ENCODE measurements around the gene TPRG1. TPM values are rescaled to one million over a fixed set of nuclear protein-coding genes. Genes with fewer than 3 reads are reported as not detected.

TPRG1 gene
- total RNA-seq, 1 donor from 2014 or later, result 29.7 TPM

GRCh38 chr3:189355115-189355480 is 183.3 kb downstream of the TPRG1 start:
- intact Hi-C loops (cut with micrococcal nuclease), result loop anchor here (1.0 to 5.0 kb wide), 2 partner anchors 31 to 58 kb away; no protein-coding TSS in a partner anchor
- Mint-ChIP-seq H3K4me3 (no peak overlapping the region), H3K27ac (peak overlapping the region; percentile 85), H3K4me1 (peaks cover 26% of the 10 kb centered on the region), H3K9me3 (peaks cover 8% of the 10 kb centered on the region), H3K27me3 (no peaks in the 10 kb centered on the region), H3K36me3 (ENCODE audit: low read depth) (peaks cover 8% of the 10 kb centered on the region)
- DNase-seq, result no peak

- Mint-ChIP-seq H3K27me3 (no peaks in the 10 kb centered on the region), H3K4me3 (peak overlapping the region; percentile 65), H3K27ac (peak overlapping the region; percentile 85), H3K4me1 (peaks cover 26% of the 10 kb centered on the region), H3K9me3 (peaks cover 8% of the 10 kb centered on the region), H3K36me3 (ENCODE audit: low read depth) (peaks cover 8% of the 10 kb centered on the region)
- intact Hi-C loops (cut with micrococcal nuclease), result loop anchor here (1.0 to 5.0 kb wide), 2 partner anchors 31 to 58 kb away; no protein-coding TSS in a partner anchor
- DNase-seq, result peak; percentile 81
Measured at GRCh38 chr3:189355481-189356201, 183.9 kb downstream of the TPRG1 start.

- Mint-ChIP-seq H3K27ac (no peak overlapping the region), H3K4me1 (peaks cover 23% of the 10 kb centered on the region), H3K4me3 (no peak overlapping the region), H3K36me3 (ENCODE audit: low read depth) (peaks cover 7% of the 10 kb centered on the region), H3K27me3 (no peaks in the 10 kb centered on the region), H3K9me3 (peaks cover 7% of the 10 kb centered on the region)
- DNase-seq, result no peak
- intact Hi-C loops (cut with micrococcal nuclease), result no loop called here
Measured at GRCh38 chr3:189360291-189360690, 188.5 kb downstream of the TPRG1 start.

GRCh38 chr3:189361103-189361835 is 189.5 kb downstream of the TPRG1 start:
- Mint-ChIP-seq H3K27me3 (no peaks in the 10 kb centered on the region), H3K9me3 (peaks cover 7% of the 10 kb centered on the region), H3K4me3 (no peak overlapping the region), H3K36me3 (ENCODE audit: low read depth) (peaks cover 5% of the 10 kb centered on the region), H3K4me1 (peaks cover 15% of the 10 kb centered on the region), H3K27ac (no peak overlapping the region)
- intact Hi-C loops (cut with micrococcal nuclease), result no loop called here
- no peak for DNase-seq

- intact Hi-C loops (cut with micrococcal nuclease), result no loop called here
- no peak for DNase-seq
- no peak overlapping the region for H3K4me3 Mint-ChIP-seq
- H3K27ac Mint-ChIP-seq, result no peak overlapping the region
- no peaks in the 10 kb centered on the region for H3K27me3 Mint-ChIP-seq
- peaks cover 3% of the 10 kb centered on the region for H3K9me3 Mint-ChIP-seq
- peaks cover 3% of the 10 kb centered on the region for H3K36me3 Mint-ChIP-seq (ENCODE audit: low read depth)
- peaks cover 22% of the 10 kb centered on the region for H3K4me1 Mint-ChIP-seq
Measured at GRCh38 chr3:189363590-189364255, 192.0 kb downstream of the TPRG1 start.

- Mint-ChIP-seq H3K27ac (no peak overlapping the region), H3K27me3 (no peaks in the 10 kb centered on the region)
- intact Hi-C loops (cut with micrococcal nuclease), result no loop called here
Measured at GRCh38 chr3:189365609-189366564, 194.1 kb downstream of the TPRG1 start.

GRCh38 chr3:189368384-189368783 is 196.6 kb downstream of the TPRG1 start:
- no peak overlapping the region for H3K4me3 Mint-ChIP-seq
- intact Hi-C loops (cut with micrococcal nuclease), result no loop called here
- H3K36me3 Mint-ChIP-seq (ENCODE audit: low read depth), result peaks cover 3% of the 10 kb centered on the region

More at GRCh38 chr3:189365609-189366564, 194.1 kb downstream of the TPRG1 start:
- DNase-seq, result no peak
- peaks cover 10% of the 10 kb centered on the region for H3K9me3 Mint-ChIP-seq
- no peak overlapping the region for H3K4me3 Mint-ChIP-seq
- H3K36me3 Mint-ChIP-seq (ENCODE audit: low read depth), result peaks cover 7% of the 10 kb centered on the region
- H3K4me1 Mint-ChIP-seq, result peaks cover 30% of the 10 kb centered on the region

GRCh38 chr3:189369636-189370035 is 197.9 kb downstream of the TPRG1 start:
- Mint-ChIP-seq H3K27ac (no peak overlapping the region), H3K4me3 (no peak overlapping the region), H3K4me1 (peaks cover 20% of the 10 kb centered on the region)

More at GRCh38 chr3:189368384-189368783, 196.6 kb downstream of the TPRG1 start:
- peaks cover 7% of the 10 kb centered on the region for H3K9me3 Mint-ChIP-seq
- H3K27me3 Mint-ChIP-seq, result no peaks in the 10 kb centered on the region
- DNase-seq, result no peak
- H3K27ac Mint-ChIP-seq, result peak overlapping the region; percentile 11
- H3K4me1 Mint-ChIP-seq, result peaks cover 21% of the 10 kb centered on the region

GRCh38 chr3:189372243-189372642 is 200.5 kb downstream of the TPRG1 start:
- intact Hi-C loops (cut with micrococcal nuclease), result no loop called here
- peaks cover 20% of the 10 kb centered on the region for H3K4me1 Mint-ChIP-seq
- H3K4me3 Mint-ChIP-seq, result no peak overlapping the region
- peaks cover 19% of the 10 kb centered on the region for H3K9me3 Mint-ChIP-seq
- H3K27me3 Mint-ChIP-seq, result peaks cover 2% of the 10 kb centered on the region
- DNase-seq, result no peak
- no peak overlapping the region for H3K27ac Mint-ChIP-seq
- H3K36me3 Mint-ChIP-seq (ENCODE audit: low read depth), result peaks cover 13% of the 10 kb centered on the region

More at GRCh38 chr3:189369636-189370035, 197.9 kb downstream of the TPRG1 start:
- no peak for DNase-seq
- intact Hi-C loops (cut with micrococcal nuclease), result no loop called here
- peaks cover 6% of the 10 kb centered on the region for H3K36me3 Mint-ChIP-seq (ENCODE audit: low read depth)
- H3K9me3 Mint-ChIP-seq, result peaks cover 7% of the 10 kb centered on the region
- no peaks in the 10 kb centered on the region for H3K27me3 Mint-ChIP-seq
